GM23338 (cell line): ENCODE measurements around the gene TRPM3. TPM values are rescaled to one million over a fixed set of nuclear protein-coding genes. Genes with fewer than 3 reads are reported as not detected.

Experiments
- ATAC-seq: fragments of 200-7000 bp; cut with Tn5 transposase; 3 replicates; pipeline ENCODE4 v1.9.1; 2020
- DNase-seq: peaks from one replicate; pipeline ENCODE4 v3.0.0-alpha.2; 2015; ENCODE audit warnings: low spot score
- H2AFZ ChIP-seq: fragments of 200-600 bp; sonication (generic); 2 replicates; pipeline ENCODE4 v1.8.0; 2016; ENCODE audit warnings: antibody characterized with exemption, mild to moderate bottlenecking, moderate library complexity
- H3F3A ChIP-seq: fragments of 200-600 bp; sonication (generic); replicated peaks from 2 replicates; pipeline ENCODE4 v1.8.0; 2017; ENCODE audit warnings: antibody characterized with exemption, mixed run types, low read depth
- H3K27ac ChIP-seq: fragments of 200-600 bp; sonication (generic); 2 replicates; pipeline ENCODE4 v1.6.1; 2016; ENCODE audit warnings: low read depth
- H3K27me3 ChIP-seq: fragments of 200-600 bp; sonication (generic); 2 replicates; pipeline ENCODE4 v1.8.0; 2016; ENCODE audit warnings: mild to moderate bottlenecking, mixed run types, moderate library complexity; ENCODE audit not compliant: insufficient read depth
- H3K36me3 ChIP-seq: fragments of 200-600 bp; sonication (generic); 2 replicates; pipeline ENCODE4 v1.8.0; 2016; ENCODE audit warnings: mild to moderate bottlenecking; ENCODE audit not compliant: insufficient read depth
- H3K4me1 ChIP-seq: fragments of 200-600 bp; sonication (generic); 2 replicates; pipeline ENCODE4 v1.8.0; 2016; ENCODE audit warnings: mild to moderate bottlenecking, moderate library complexity; ENCODE audit not compliant: insufficient read depth
- H3K4me2 ChIP-seq: fragments of 200-600 bp; sonication (generic); 2 replicates; pipeline ENCODE4 v1.7.1; 2017; ENCODE audit warnings: mixed run types
- H3K4me3 ChIP-seq: fragments of 200-600 bp; sonication (generic); 2 replicates; pipeline ENCODE4 v1.6.1; 2016; ENCODE audit warnings: mixed run types
- H3K79me2 ChIP-seq: fragments of 200-600 bp; sonication (generic); replicated peaks from 2 replicates; pipeline ENCODE4 v1.8.0; 2017; ENCODE audit warnings: mild to moderate bottlenecking; ENCODE audit not compliant: insufficient read depth
- H3K9me2 ChIP-seq: fragments of 200-600 bp; sonication (generic); 2 replicates; pipeline ENCODE4 v1.8.0; 2017; ENCODE audit not compliant: insufficient read depth
- H4K20me1 ChIP-seq: fragments of 200-600 bp; sonication (generic); replicated peaks from 2 replicates; pipeline ENCODE4 v1.8.0; 2017; ENCODE audit warnings: mild to moderate bottlenecking; ENCODE audit not compliant: insufficient read depth
- H3K27ac Mint-ChIP-seq: 2 replicates; pipeline ENCODE4 v1.8.0; 2020; ENCODE audit warnings: inconsistent platforms, mild to moderate bottlenecking, moderate library complexity, mixed read lengths
- H3K27me3 Mint-ChIP-seq: 3 replicates; pipeline ENCODE4 v1.8.0; 2022; ENCODE audit warnings: low read depth, mild to moderate bottlenecking, moderate library complexity, mixed read lengths, inconsistent platforms; ENCODE audit not compliant: insufficient read depth, poor library complexity
- H3K36me3 Mint-ChIP-seq: 3 replicates; pipeline ENCODE4 v1.8.0; 2021; ENCODE audit warnings: low read depth, mild to moderate bottlenecking, inconsistent platforms, moderate library complexity, mixed read lengths
- H3K4me1 Mint-ChIP-seq: 3 replicates; pipeline ENCODE4 v1.8.0; 2020; ENCODE audit warnings: mild to moderate bottlenecking, inconsistent platforms, mixed read lengths
- H3K4me3 Mint-ChIP-seq: 3 replicates; pipeline ENCODE4 v1.8.0; 2021; ENCODE audit warnings: moderate library complexity, mild to moderate bottlenecking, inconsistent platforms, mixed read lengths
- H3K9me3 Mint-ChIP-seq: 3 replicates; pipeline ENCODE4 v1.8.0; 2020; ENCODE audit warnings: moderate library complexity, mild to moderate bottlenecking, inconsistent platforms, mixed read lengths
- CTCF ChIP-seq, 2 experiments: fragments of 200-600 bp in 1 of 2; sonication (generic) in 1 of 2; conservative IDR thresholded peaks; 2 replicates each; pipeline versions ENCODE4 v1.5.1 to v1.6.1; 2016 to 2017; ENCODE audit warnings: antibody characterized with exemption in 2 of 2, low read depth in 2 of 2, mild to moderate bottlenecking in 2 of 2, moderate library complexity in 1 of 2
- EZH2phosphoT487 ChIP-seq: fragments of 200-600 bp; sonication (generic); IDR thresholded peaks from one replicate; pipeline ENCODE4 v1.8.1; 2018; ENCODE audit warnings: antibody characterized with exemption; ENCODE audit not compliant: unreplicated experiment
- JUNB ChIP-seq: IDR thresholded peaks from one replicate; pipeline ENCODE4 v1.6.1; 2016; ENCODE audit warnings: antibody characterized with exemption; ENCODE audit not compliant: unreplicated experiment
- NANOG ChIP-seq: IDR thresholded peaks from 2 replicates; pipeline ENCODE4 v1.6.1; 2016; ENCODE audit warnings: antibody characterized with exemption, borderline replicate concordance
- POLR2AphosphoS5 ChIP-seq: IDR thresholded peaks from 2 replicates; pipeline ENCODE4 v1.6.1; 2016; ENCODE audit warnings: antibody characterized with exemption, low read depth
- STAT1 ChIP-seq: IDR thresholded peaks from one replicate; pipeline ENCODE4 v1.6.1; 2016; ENCODE audit warnings: antibody characterized with exemption; ENCODE audit not compliant: unreplicated experiment
- polyA plus RNA-seq: library from polyadenylated mRNA; unstranded; fragments of >200 nt; fragmentation: Nextera tagmentation; extraction: Ambion mirVana; gene quantifications from 2 replicates; pipeline ENCODE4 v1.2.1, GENCODE V29; 2016
- total RNA-seq: library from RNA; depleted of rRNA; stranded (reverse); fragments of >200 nt; shearing (Covaris generic); gene quantifications from 2 replicates; pipeline ENCODE4 v1.2.3, GENCODE V29; 2014
- TF ChIP-seq, protein P1 (sequence below): fragments of 250-450 bp; sonication (Bioruptor Pico); IDR thresholded peaks from 2 replicates; pipeline ENCODE4 v1.5.0; 2020; ENCODE audit warnings: mild to moderate bottlenecking, moderate library complexity
- TF ChIP-seq, protein P2 (sequence below): IDR thresholded peaks from 2 replicates; pipeline ENCODE4 v1.6.1; 2016; ENCODE audit warnings: antibody characterized with exemption

The TRPM3 gene
- total and polyA plus RNA-seq, 2 experiments from 2014 or later, result 2.8 to 8.2 TPM

GRCh38 chr9:70593241-70593640, 528.2 kb downstream of the TRPM3 start (continued):
- TF ChIP-seq, protein P1, sequence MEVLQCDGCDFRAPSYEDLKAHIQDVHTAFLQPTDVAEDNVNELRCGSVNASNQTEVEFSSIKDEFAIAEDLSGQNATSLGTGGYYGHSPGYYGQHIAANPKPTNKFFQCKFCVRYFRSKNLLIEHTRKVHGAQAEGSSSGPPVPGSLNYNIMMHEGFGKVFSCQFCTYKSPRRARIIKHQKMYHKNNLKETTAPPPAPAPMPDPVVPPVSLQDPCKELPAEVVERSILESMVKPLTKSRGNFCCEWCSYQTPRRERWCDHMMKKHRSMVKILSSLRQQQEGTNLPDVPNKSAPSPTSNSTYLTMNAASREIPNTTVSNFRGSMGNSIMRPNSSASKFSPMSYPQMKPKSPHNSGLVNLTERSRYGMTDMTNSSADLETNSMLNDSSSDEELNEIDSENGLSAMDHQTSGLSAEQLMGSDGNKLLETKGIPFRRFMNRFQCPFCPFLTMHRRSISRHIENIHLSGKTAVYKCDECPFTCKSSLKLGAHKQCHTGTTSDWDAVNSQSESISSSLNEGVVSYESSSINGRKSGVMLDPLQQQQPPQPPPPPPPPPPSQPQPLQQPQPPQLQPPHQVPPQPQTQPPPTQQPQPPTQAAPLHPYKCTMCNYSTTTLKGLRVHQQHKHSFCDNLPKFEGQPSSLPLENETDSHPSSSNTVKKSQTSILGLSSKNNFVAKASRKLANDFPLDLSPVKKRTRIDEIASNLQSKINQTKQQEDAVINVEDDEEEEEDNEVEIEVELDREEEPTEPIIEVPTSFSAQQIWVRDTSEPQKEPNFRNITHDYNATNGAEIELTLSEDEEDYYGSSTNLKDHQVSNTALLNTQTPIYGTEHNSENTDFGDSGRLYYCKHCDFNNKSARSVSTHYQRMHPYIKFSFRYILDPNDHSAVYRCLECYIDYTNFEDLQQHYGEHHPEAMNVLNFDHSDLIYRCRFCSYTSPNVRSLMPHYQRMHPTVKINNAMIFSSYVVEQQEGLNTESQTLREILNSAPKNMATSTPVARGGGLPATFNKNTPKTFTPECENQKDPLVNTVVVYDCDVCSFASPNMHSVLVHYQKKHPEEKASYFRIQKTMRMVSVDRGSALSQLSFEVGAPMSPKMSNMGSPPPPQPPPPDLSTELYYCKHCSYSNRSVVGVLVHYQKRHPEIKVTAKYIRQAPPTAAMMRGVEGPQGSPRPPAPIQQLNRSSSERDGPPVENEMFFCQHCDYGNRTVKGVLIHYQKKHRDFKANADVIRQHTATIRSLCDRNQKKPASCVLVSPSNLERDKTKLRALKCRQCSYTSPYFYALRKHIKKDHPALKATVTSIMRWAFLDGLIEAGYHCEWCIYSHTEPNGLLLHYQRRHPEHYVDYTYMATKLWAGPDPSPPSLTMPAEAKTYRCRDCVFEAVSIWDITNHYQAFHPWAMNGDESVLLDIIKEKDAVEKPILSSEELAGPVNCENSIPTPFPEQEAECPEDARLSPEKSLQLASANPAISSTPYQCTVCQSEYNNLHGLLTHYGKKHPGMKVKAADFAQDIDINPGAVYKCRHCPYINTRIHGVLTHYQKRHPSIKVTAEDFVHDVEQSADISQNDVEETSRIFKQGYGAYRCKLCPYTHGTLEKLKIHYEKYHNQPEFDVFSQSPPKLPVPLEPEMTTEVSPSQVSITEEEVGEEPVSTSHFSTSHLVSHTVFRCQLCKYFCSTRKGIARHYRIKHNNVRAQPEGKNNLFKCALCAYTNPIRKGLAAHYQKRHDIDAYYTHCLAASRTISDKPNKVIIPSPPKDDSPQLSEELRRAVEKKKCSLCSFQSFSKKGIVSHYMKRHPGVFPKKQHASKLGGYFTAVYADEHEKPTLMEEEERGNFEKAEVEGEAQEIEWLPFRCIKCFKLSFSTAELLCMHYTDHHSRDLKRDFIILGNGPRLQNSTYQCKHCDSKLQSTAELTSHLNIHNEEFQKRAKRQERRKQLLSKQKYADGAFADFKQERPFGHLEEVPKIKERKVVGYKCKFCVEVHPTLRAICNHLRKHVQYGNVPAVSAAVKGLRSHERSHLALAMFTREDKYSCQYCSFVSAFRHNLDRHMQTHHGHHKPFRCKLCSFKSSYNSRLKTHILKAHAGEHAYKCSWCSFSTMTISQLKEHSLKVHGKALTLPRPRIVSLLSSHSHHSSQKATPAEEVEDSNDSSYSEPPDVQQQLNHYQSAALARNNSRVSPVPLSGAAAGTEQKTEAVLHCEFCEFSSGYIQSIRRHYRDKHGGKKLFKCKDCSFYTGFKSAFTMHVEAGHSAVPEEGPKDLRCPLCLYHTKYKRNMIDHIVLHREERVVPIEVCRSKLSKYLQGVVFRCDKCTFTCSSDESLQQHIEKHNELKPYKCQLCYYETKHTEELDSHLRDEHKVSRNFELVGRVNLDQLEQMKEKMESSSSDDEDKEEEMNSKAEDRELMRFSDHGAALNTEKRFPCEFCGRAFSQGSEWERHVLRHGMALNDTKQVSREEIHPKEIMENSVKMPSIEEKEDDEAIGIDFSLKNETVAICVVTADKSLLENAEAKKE, result no peak
- no peak for TF ChIP-seq EZH2phosphoT487

GRCh38 chr9:70590315-70590677, 531.1 kb downstream of the TRPM3 start:
- DNase-seq (no peak), ATAC-seq (no peak)
- TF ChIP-seq, protein P2, sequence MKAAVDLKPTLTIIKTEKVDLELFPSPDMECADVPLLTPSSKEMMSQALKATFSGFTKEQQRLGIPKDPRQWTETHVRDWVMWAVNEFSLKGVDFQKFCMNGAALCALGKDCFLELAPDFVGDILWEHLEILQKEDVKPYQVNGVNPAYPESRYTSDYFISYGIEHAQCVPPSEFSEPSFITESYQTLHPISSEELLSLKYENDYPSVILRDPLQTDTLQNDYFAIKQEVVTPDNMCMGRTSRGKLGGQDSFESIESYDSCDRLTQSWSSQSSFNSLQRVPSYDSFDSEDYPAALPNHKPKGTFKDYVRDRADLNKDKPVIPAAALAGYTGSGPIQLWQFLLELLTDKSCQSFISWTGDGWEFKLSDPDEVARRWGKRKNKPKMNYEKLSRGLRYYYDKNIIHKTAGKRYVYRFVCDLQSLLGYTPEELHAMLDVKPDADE, result no peak
- TF ChIP-seq POLR2AphosphoS5 (no peak), JUNB (no peak), NANOG (no peak), EZH2phosphoT487 (no peak), CTCF (conservative IDR thresholded peaks at IDR 0.05; ENCODE audit: low read depth in 2 of 2) (no peak), STAT1 (no peak)
- H3K36me3 Mint-ChIP-seq, result no peaks in the 10 kb centered on the region
- Histone ChIP-seq H3K4me2 (no peak overlapping the region), H2AFZ (no peak overlapping the region), H3K4me1 (no peaks in the 10 kb centered on the region), H3K79me2 (no peaks in the 10 kb centered on the region), H3K36me3 (no peaks in the 10 kb centered on the region), H3K27me3 (no peaks in the 10 kb centered on the region), H3K9me2 (0 out of 2 replicates have a peak, but pooled peaks cover 4% of the 10 kb centered on the region), H3K27ac (no peak overlapping the region), H4K20me1 (no peaks in the 10 kb centered on the region), H3K4me3 (no peak overlapping the region), H3F3A (no peaks in the 10 kb centered on the region)
- no peak overlapping the region for H3K27ac Mint-ChIP-seq
- H3K4me3 Mint-ChIP-seq, result no peak overlapping the region
- H3K9me3 Mint-ChIP-seq, result no peaks in the 10 kb centered on the region
- peaks cover 2% of the 10 kb centered on the region for H3K27me3 Mint-ChIP-seq
- peaks cover 3% of the 10 kb centered on the region; the same call in 1 of the 3 replicates for H3K4me1 Mint-ChIP-seq
